ENCODE measurements around the gene GDPD3. TPM values are rescaled to one million over a fixed set of nuclear protein-coding genes. Genes with fewer than 3 reads are reported as not detected.

GDPD3 gene
- total RNA-seq, 2 donors from 2014 or later: 1.7 TPM; not detected in 1

- no peaks in the 10 kb centered on the region for H3K4me1 ChIP-seq
- DNase-seq (ENCODE audit: low spot score): no peak
- H3K4me3 ChIP-seq: no peak overlapping the region
- no peaks in the 10 kb centered on the region for H3K27me3 ChIP-seq
- H3K27ac ChIP-seq: no peak overlapping the region
- peaks cover 0 to 12% of the 10 kb centered on the region in 2 donors for H3K9me3 ChIP-seq
- H3K36me3 ChIP-seq: no peaks in the 10 kb centered on the region
- no peak for TF ChIP-seq CTCF (IDR thresholded peaks at IDR 0.05)
These were observed 36.1 kb upstream of the GDPD3 start for GRCh38 chr16:30149250-30149930.

GRCh38 chr16:30147843-30148510 is 34.6 kb upstream of the GDPD3 start:
- peaks cover 0 to 12% of the 10 kb centered on the region in 2 donors for H3K9me3 ChIP-seq
- H3K36me3 ChIP-seq: no peaks in the 10 kb centered on the region
- no peaks in the 10 kb centered on the region for H3K27me3 ChIP-seq
- DNase-seq (ENCODE audit: low spot score): no peak
- no peak overlapping the region for H3K27ac ChIP-seq
- no peaks in the 10 kb centered on the region for H3K4me1 ChIP-seq
- no peak overlapping the region for H3K4me3 ChIP-seq
- TF ChIP-seq CTCF (IDR thresholded peaks at IDR 0.05): no peak

GRCh38 chr16:30145657-30146056 is 32.3 kb upstream of the GDPD3 start:
- no peak overlapping the region for H3K27ac ChIP-seq
- no peaks in the 10 kb centered on the region for H3K4me1 ChIP-seq
- peaks cover 0 to 12% of the 10 kb centered on the region in 2 donors for H3K9me3 ChIP-seq
- H3K36me3 ChIP-seq: no peaks in the 10 kb centered on the region
- no peaks in the 10 kb centered on the region for H3K27me3 ChIP-seq
- H3K4me3 ChIP-seq: no peak overlapping the region
- DNase-seq (ENCODE audit: low spot score): no peak
- no peak for TF ChIP-seq CTCF (IDR thresholded peaks at IDR 0.05)

- Histone ChIP-seq H3K27ac (no peak overlapping the region), H3K4me3 (no peak overlapping the region), H3K27me3 (no peaks in the 10 kb centered on the region), H3K36me3 (no peaks in the 10 kb centered on the region), H3K9me3 (peaks cover 0 to 12% of the 10 kb centered on the region in 2 donors), H3K4me1 (no peaks in the 10 kb centered on the region)
- DNase-seq (ENCODE audit: low spot score): no peak
- no peak for TF ChIP-seq CTCF (IDR thresholded peaks at IDR 0.05)
These were observed 31.6 kb upstream of the GDPD3 start for GRCh38 chr16:30144917-30145316.

- H3K36me3 ChIP-seq: no peaks in the 10 kb centered on the region
- no peak for TF ChIP-seq CTCF (IDR thresholded peaks at IDR 0.05)
- no peak for DNase-seq (ENCODE audit: low spot score)
These were observed 30.7 kb upstream of the GDPD3 start for GRCh38 chr16:30144017-30144416.

More at GRCh38 chr16:30144017-30144416, 30.7 kb upstream of the GDPD3 start:
- no peak overlapping the region for H3K4me3 ChIP-seq
- no peaks in the 10 kb centered on the region for H3K27me3 ChIP-seq
- no peaks in the 10 kb centered on the region for H3K4me1 ChIP-seq
- H3K9me3 ChIP-seq: peaks cover 0 to 4% of the 10 kb centered on the region in 2 donors
- H3K27ac ChIP-seq: no peak overlapping the region
